K562 (cell line): Measurements from ENCODE around the gene ESCO1. TPM values are rescaled to one million over a fixed set of nuclear protein-coding genes. Genes with fewer than 3 reads are reported as not detected.
A peak's percentile ranks its signal among the peaks of the same experiment; 100 is the strongest.

Experiments used
- ATAC-seq: fragments of 200-7000 bp; cut with Tn5 transposase; 3 replicates; pipeline ENCODE4 v1.9.1; 2020; ENCODE audit warnings: moderate library complexity
- BruUV-seq: library from RNA; stranded (reverse); fragments of 400-500 nt; replicated peaks from 2 replicates; lab custom pipeline; 2021; lab: Mats Ljungman, UMichigan
- CTCF ChIA-PET: fragments of 300-600 bp; formaldehyde crosslinking; extraction: SDS; loops from one replicate; lab custom pipeline; 2021; ENCODE audit warnings: low intra/inter-chr PET ratio; lab: Yijun Ruan, JAX
- POLR2A ChIA-PET: fragments of 300-600, 350-650 bp; sonication (Branson Sonifier 250); formaldehyde crosslinking; extraction: SDS; loops from one replicate; lab custom pipeline; 2021; ENCODE audit warnings: antibody characterized with exemption, inconsistent platforms; lab: Yijun Ruan, JAX
- DNase-seq, 4 experiments: peaks; one replicate each; pipeline versions ENCODE4 v3.0.0 to v3.0.0-alpha.2; 2011 to 2018; ENCODE audit warnings: low spot score in 3 of 4, mixed read lengths in 3 of 4; ENCODE audit errors: extremely low read depth in 1 of 4
- FAIRE-seq: peaks from 2 replicates; lab custom pipeline; 2011; peaks lifted over from hg19 to GRCh38; lab: Jason Lieb, UNC
- H2AFZ ChIP-seq: 2 replicates; pipeline ENCODE4 v1.6.0; 2011; ENCODE audit warnings: low read depth, low read length, control low read depth, inconsistent platforms
- H3K27ac ChIP-seq: fragments of 200-600 bp; 3 replicates; pipeline ENCODE4 v1.8.0; 2011; ENCODE audit warnings: low read depth, mild to moderate bottlenecking, control low read depth, inconsistent platforms, low read length, moderate library complexity, mixed read lengths; ENCODE audit errors: extremely low read depth
- H3K27me3 ChIP-seq, 2 experiments: fragments of 300-600 bp in 1 of 2; 2 replicates in 1 of 2; 3 replicates in 1 of 2; pipeline versions ENCODE4 v1.6.0 to v1.8.0; 2011; ENCODE audit warnings: inconsistent platforms in 2 of 2, low read length in 2 of 2, mild to moderate bottlenecking in 1 of 2, mixed read lengths in 1 of 2, moderate library complexity in 1 of 2; ENCODE audit not compliant: control insufficient read depth in 2 of 2, insufficient read depth in 2 of 2
- H3K36me3 ChIP-seq: fragments of 300-600 bp; 3 replicates; pipeline ENCODE4 v1.8.0; 2011; ENCODE audit warnings: mild to moderate bottlenecking, low read length, inconsistent platforms; ENCODE audit not compliant: control insufficient read depth, insufficient read depth
- H3K4me1 ChIP-seq, 2 experiments: fragments of 200-600 bp in 1 of 2; replicated peaks in 1 of 2; 2 replicates in 1 of 2; 3 replicates in 1 of 2; pipeline versions ENCODE4 v1.5.1 to v1.8.0; 2011; ENCODE audit warnings: inconsistent platforms in 2 of 2, low read length in 2 of 2, mild to moderate bottlenecking in 1 of 2, mixed read lengths in 1 of 2, moderate library complexity in 1 of 2; ENCODE audit not compliant: control insufficient read depth in 2 of 2, insufficient read depth in 2 of 2
- H3K4me2 ChIP-seq: 2 replicates; pipeline ENCODE4 v1.6.1; 2011; ENCODE audit warnings: low read length, control low read depth, inconsistent platforms, mixed read lengths; ENCODE audit not compliant: insufficient read depth
- H3K4me3 ChIP-seq: fragments of 200-600 bp; sonication (generic), shearing (Covaris generic); 2 replicates; pipeline ENCODE4 v1.5.1; 2016; ENCODE audit warnings: control low read depth, inconsistent platforms
- H3K79me2 ChIP-seq: fragments of 200-600 bp; 3 replicates; pipeline ENCODE4 v1.8.0; 2011; ENCODE audit warnings: low read length, inconsistent platforms; ENCODE audit not compliant: control insufficient read depth, insufficient read depth
- H3K9ac ChIP-seq, 2 experiments: 2 replicates each; pipeline versions ENCODE4 v1.6.0 to v1.6.1; 2011; ENCODE audit warnings: low read depth in 2 of 2, low read length in 2 of 2, control low read depth in 1 of 2, inconsistent platforms in 1 of 2, mild to moderate bottlenecking in 1 of 2, mixed read lengths in 1 of 2; ENCODE audit not compliant: insufficient read depth in 1 of 2
- H3K9me1 ChIP-seq: one replicate; pipeline ENCODE4 v1.6.0; 2011; ENCODE audit warnings: inconsistent platforms, mild to moderate bottlenecking, low read length, moderate library complexity; ENCODE audit not compliant: control insufficient read depth, insufficient read depth
- H3K9me3 ChIP-seq: replicated peaks from 2 replicates; pipeline ENCODE4 v1.5.1; 2011; ENCODE audit warnings: low read depth, low read length, inconsistent platforms; ENCODE audit not compliant: control insufficient read depth, insufficient read depth
- H4K20me1 ChIP-seq: replicated peaks from 2 replicates; pipeline ENCODE4 v1.6.1; 2011; ENCODE audit warnings: low read length, inconsistent platforms, mixed read lengths; ENCODE audit not compliant: control insufficient read depth, insufficient read depth
- ARHGAP35 ChIP-seq: fragments of 450-650 bp; IDR thresholded peaks from 2 replicates; pipeline ENCODE4 v1.6.1; 2018; ENCODE audit not compliant: partially characterized antibody
- ATF7 ChIP-seq: fragments of 450-650 bp; IDR thresholded peaks from 2 replicates; pipeline ENCODE4 v1.7.1; 2014; ENCODE audit warnings: mild to moderate bottlenecking, moderate library complexity
- CBFA2T3 ChIP-seq: fragments of 450-650 bp; IDR thresholded peaks from 2 replicates; pipeline ENCODE4 v1.6.1; 2017
- CREB1 ChIP-seq, 2 experiments: sonication (generic) in 1 of 2; formaldehyde crosslinking in 1 of 2; IDR thresholded peaks; 2 replicates each; pipeline versions ENCODE4 v1.6.1 to v1.8.0; 2012 to 2022; ENCODE audit warnings: inconsistent platforms in 1 of 2, mild to moderate bottlenecking in 1 of 2, missing genetic modification reagents in 1 of 2, moderate library complexity in 1 of 2
- CREM ChIP-seq: IDR thresholded peaks from 2 replicates; pipeline ENCODE4 v1.6.1; 2014; ENCODE audit warnings: antibody characterized with exemption, low read depth
- DMBX1 ChIP-seq: fragments of 250-450 bp; sonication (Bioruptor Pico); IDR thresholded peaks from 2 replicates; pipeline ENCODE4 v1.8.0; 2022; ENCODE audit warnings: inconsistent platforms, mild to moderate bottlenecking, moderate library complexity, borderline replicate concordance
- ESRRB ChIP-seq: fragments of 250-450 bp; sonication (Bioruptor Pico); IDR thresholded peaks from 2 replicates; pipeline ENCODE4 v1.5.0; 2020; ENCODE audit warnings: mild to moderate bottlenecking, moderate library complexity, borderline replicate concordance
- JUND ChIP-seq, 2 experiments: IDR thresholded peaks; 2 replicates in 1 of 2; 3 replicates in 1 of 2; pipeline ENCODE4 v1.6.1; 2011; ENCODE audit warnings: borderline replicate concordance in 2 of 2, low read depth in 2 of 2, low read length in 2 of 2, improper control_type of control experiment in 1 of 2, missing biosample characterization in 1 of 2, missing genetic modification characterization in 1 of 2, missing genetic modification reagents in 1 of 2
- KLF13 ChIP-seq: fragments of 450-650 bp; IDR thresholded peaks from 2 replicates; pipeline ENCODE4 v1.6.1; 2016; ENCODE audit warnings: missing genetic modification characterization, low read depth, mild to moderate bottlenecking, missing compliant biosample characterization, moderate library complexity, borderline replicate concordance
- KLF6 ChIP-seq: fragments of 250-450 bp; sonication (Bioruptor Pico); IDR thresholded peaks from 2 replicates; pipeline ENCODE4 v1.4.0; 2020; ENCODE audit warnings: mild to moderate bottlenecking, moderate library complexity, borderline replicate concordance
- MBD2 ChIP-seq: sonication (generic); IDR thresholded peaks from 2 replicates; pipeline ENCODE4 v1.6.1; 2016; ENCODE audit warnings: low read depth, borderline replicate concordance
- MED1 ChIP-seq: sonication (generic); formaldehyde crosslinking; IDR thresholded peaks from 2 replicates; pipeline ENCODE4 v1.8.1; 2023; ENCODE audit warnings: missing genetic modification reagents, borderline replicate concordance
- RFX7 ChIP-seq: fragments of 250-450 bp; sonication (Bioruptor Pico); IDR thresholded peaks from 2 replicates; pipeline ENCODE4 v1.5.1; 2021; ENCODE audit warnings: mild to moderate bottlenecking
- SMARCA5 ChIP-seq: fragments of 450-650 bp; IDR thresholded peaks from 2 replicates; pipeline ENCODE4 v1.6.1; 2016
- STAT5B ChIP-seq: fragments of 250-450 bp; sonication (Bioruptor Pico); IDR thresholded peaks from 2 replicates; pipeline ENCODE4 v1.8.0; 2021; ENCODE audit warnings: mild to moderate bottlenecking, inconsistent platforms
- XRCC3 ChIP-seq: fragments of 450-650 bp; IDR thresholded peaks from 2 replicates; pipeline ENCODE4 v1.6.1; 2017; ENCODE audit warnings: mild to moderate bottlenecking, moderate library complexity
- ZBED1 ChIP-seq: IDR thresholded peaks from 2 replicates; pipeline ENCODE4 v1.6.1; 2014
- ZNF780A ChIP-seq: fragments of 250-450 bp; sonication (Bioruptor Pico); IDR thresholded peaks from 2 replicates; pipeline ENCODE4 v1.5.0; 2021; ENCODE audit warnings: mild to moderate bottlenecking
- WGBS: fragments of 100-300 bp; shearing (Covaris generic); methylation state at CpG from one replicate; pipeline ENCODE4 v1.1.6; 2016; ENCODE audit warnings: low coverage, mixed read lengths; ENCODE audit not compliant: insufficient coverage; ENCODE audit errors: missing lambda C conversion rate; 5-methylcytosine and 5-hydroxymethylcytosine counted together
- in situ Hi-C: fragments of 300-500 bp; cut with MboI; formaldehyde crosslinking; loops from 4 replicates; pipeline ENCODE4 v1.15.0; 2018; ENCODE audit warnings: inconsistent platforms, mixed read lengths
- intact Hi-C: fragments of 100-400 bp; cut with micrococcal nuclease; formaldehyde crosslinking; loops from 2 replicates; pipeline ENCODE4 v1.14.2; 2022
- polyA plus RNA-seq, 8 experiments: library from polyadenylated mRNA; depleted of rRNA in 4 of 8; stranded (reverse) in 5 of 8; unstranded in 3 of 8; fragments of >200 nt; fragmentation: Nextera tagmentation in 2 of 8; fragmentation: Illumina TruSeq in 1 of 8; extraction: Ambion mirVana in 2 of 8; extraction: Trizol in 1 of 8; gene quantifications; 2 replicates each; pipeline versions ENCODE4 v1.2.1 to v1.2.3, GENCODE V29; 2011 to 2014; ENCODE audit warnings: inconsistent platforms in 1 of 8, missing spikeins in 1 of 8
- total RNA-seq, 7 experiments: library from RNA; depleted of rRNA in 6 of 7; stranded (reverse); fragments of >200 nt in 6 of 7; fragmentation: Illumina TruSeq in 2 of 7; extraction: Trizol in 2 of 7; gene quantifications; 2 replicates each; pipeline versions ENCODE4 v1.2.1 to v1.2.3, GENCODE V29; 2011 to 2021; ENCODE audit warnings: low replicate concordance in 1 of 7
- TF ChIP-seq, protein P1 (sequence below): fragments of 250-450 bp; sonication (Bioruptor Pico); IDR thresholded peaks from 2 replicates; pipeline ENCODE4 v1.4.0; 2020; ENCODE audit warnings: mild to moderate bottlenecking, moderate library complexity, borderline replicate concordance

Gene ESCO1
- total and polyA plus RNA-seq, 9 of the 15 experiments (the other 6 are each of a cell fraction or from before 2014, with no cell fraction given): 15.0 to 31.3 (median 19.6) TPM

DNA sequence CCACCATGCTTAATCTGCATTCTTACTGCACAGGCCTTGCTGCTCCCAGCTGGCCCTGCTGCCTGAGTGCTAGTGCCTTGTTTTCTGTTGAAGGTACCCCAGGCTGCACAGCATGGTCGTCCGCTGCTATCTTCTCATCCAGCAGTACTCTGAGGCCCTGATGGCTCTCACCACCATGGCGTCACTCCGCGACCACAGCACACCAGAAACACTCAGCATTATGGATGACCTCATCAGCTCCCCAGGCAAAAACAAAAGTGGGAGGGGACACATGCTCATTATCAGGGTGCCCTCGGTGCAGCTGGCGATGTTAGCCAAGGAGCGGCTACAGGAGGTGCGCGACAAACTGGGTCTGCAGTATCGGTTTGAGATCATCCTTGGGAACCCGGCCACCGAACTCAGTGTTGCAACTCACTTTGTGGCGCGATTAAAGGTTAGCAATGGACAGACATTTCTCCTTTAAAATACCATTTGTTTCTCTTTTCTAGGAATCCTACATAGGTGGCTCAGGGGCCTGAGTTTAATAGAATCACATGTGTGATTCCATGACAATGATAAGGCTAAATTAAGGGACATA lies 110.5 kb downstream of the ESCO1 start:
- in situ Hi-C loops: no loop called here
- peak; percentile 31 to 50 (median 39) for DNase-seq
- WGBS: 38% methylated on average over 15 of the region's 15 CpGs
- TF ChIP-seq KLF13 (tag) (no peak), CREB1 (IDR thresholded peaks at IDR 0.05) (peak; percentile 64; the same call in 1 of the 2 replicates), CREB1 (CRISPR knock-in tag; IDR thresholded peaks at IDR 0.05) (no peak), MED1 (no peak), ESRRB (CRISPR knock-in tag) (no peak), XRCC3 (no peak), KLF6 (CRISPR knock-in tag) (no peak), CBFA2T3 (0 out of 2 replicates have a peak, but pooled peaks have one; percentile 5), DMBX1 (CRISPR knock-in tag) (no peak), ATF7 (peak; percentile 71), JUND (IDR thresholded peaks at IDR 0.05; ENCODE audit: borderline replicate concordance, low read depth, low read length) (peak; percentile 69), JUND (tag; IDR thresholded peaks at IDR 0.05; ENCODE audit: borderline replicate concordance, low read depth, low read length) (peak; percentile 81; the same call in 2 of the 3 replicates), ARHGAP35 (no peak), ZNF780A (no peak), RFX7 (CRISPR knock-in tag) (no peak), ZBED1 (no peak), SMARCA5 (no peak), CREM (peak; percentile 85), MBD2 (no peak), STAT5B (CRISPR knock-in tag) (no peak)
- TF ChIP-seq, protein P1, sequence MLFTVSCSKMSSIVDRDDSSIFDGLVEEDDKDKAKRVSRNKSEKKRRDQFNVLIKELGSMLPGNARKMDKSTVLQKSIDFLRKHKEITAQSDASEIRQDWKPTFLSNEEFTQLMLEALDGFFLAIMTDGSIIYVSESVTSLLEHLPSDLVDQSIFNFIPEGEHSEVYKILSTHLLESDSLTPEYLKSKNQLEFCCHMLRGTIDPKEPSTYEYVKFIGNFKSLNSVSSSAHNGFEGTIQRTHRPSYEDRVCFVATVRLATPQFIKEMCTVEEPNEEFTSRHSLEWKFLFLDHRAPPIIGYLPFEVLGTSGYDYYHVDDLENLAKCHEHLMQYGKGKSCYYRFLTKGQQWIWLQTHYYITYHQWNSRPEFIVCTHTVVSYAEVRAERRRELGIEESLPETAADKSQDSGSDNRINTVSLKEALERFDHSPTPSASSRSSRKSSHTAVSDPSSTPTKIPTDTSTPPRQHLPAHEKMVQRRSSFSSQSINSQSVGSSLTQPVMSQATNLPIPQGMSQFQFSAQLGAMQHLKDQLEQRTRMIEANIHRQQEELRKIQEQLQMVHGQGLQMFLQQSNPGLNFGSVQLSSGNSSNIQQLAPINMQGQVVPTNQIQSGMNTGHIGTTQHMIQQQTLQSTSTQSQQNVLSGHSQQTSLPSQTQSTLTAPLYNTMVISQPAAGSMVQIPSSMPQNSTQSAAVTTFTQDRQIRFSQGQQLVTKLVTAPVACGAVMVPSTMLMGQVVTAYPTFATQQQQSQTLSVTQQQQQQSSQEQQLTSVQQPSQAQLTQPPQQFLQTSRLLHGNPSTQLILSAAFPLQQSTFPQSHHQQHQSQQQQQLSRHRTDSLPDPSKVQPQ (CRISPR knock-in tag): no peak

More for the DNA sequence above, 110.5 kb downstream of the ESCO1 start:
- H3K4me2 ChIP-seq: peak overlapping the region; percentile 52
- no TSS peak for BruUV-seq
- H3K9ac ChIP-seq: no peak overlapping the region
- no peak overlapping the region for H3K27ac ChIP-seq
- intact Hi-C loops: loop anchor here (5.0 to 10.0 kb wide), 3 partner anchors 255 to 467 kb away; partner anchors contain the start of gene MIB1
- no peak overlapping the region for H3K4me3 ChIP-seq
- peak; percentile 67 for ATAC-seq
- no peaks in the 10 kb centered on the region for H3K79me2 ChIP-seq
- no peaks in the 10 kb centered on the region for H3K9me3 ChIP-seq
- no peaks in the 10 kb centered on the region for H3K9me1 ChIP-seq
- POLR2A ChIA-PET: interaction anchor here (1.0 kb wide), 1 partner anchor 9 kb away, joined by 3 read pairs; no protein-coding TSS in a partner anchor
- H2AFZ ChIP-seq: peak overlapping the region; percentile 68
- no peaks in the 10 kb centered on the region for H3K36me3 ChIP-seq
- peaks cover 0 to 12% of the 10 kb centered on the region in 2 experiments; a peak in 3 of 5 replicates for H3K27me3 ChIP-seq
- peak; percentile 19 for FAIRE-seq
- peaks cover 5% of the 10 kb centered on the region in 2 experiments; a peak in 1 of 5 replicates for H3K4me1 ChIP-seq
- CTCF ChIA-PET: interaction anchor here (0.6 to 2.6 kb wide), 4 partner anchors 200 to 469 kb away, joined by 3 to 18 read pairs (median 8); no protein-coding TSS in a partner anchor
- no peaks in the 10 kb centered on the region for H4K20me1 ChIP-seq
